ENCODE data around the gene FAM124A. TPM values are rescaled to one million over a fixed set of nuclear protein-coding genes. Genes with fewer than 3 reads are reported as not detected.

Gene FAM124A
- total RNA-seq, 4 donors from 2014 or later, result 0.91 to 4.1 (median 2.8) TPM

- Histone ChIP-seq H3K4me1 (no peaks in the 10 kb centered on the region), H3K27me3 (no peaks in the 10 kb centered on the region), H3K9me3 (no peaks in the 10 kb centered on the region), H3K4me3 (no peak overlapping the region), H3K36me3 (no peaks in the 10 kb centered on the region), H3K27ac (no peak overlapping the region)
- TF ChIP-seq POLR2AphosphoS5 (IDR thresholded peaks at IDR 0.05), result no peak
- TF ChIP-seq POLR2A (IDR thresholded peaks at IDR 0.05), result no peak
- TF ChIP-seq, protein P1, sequence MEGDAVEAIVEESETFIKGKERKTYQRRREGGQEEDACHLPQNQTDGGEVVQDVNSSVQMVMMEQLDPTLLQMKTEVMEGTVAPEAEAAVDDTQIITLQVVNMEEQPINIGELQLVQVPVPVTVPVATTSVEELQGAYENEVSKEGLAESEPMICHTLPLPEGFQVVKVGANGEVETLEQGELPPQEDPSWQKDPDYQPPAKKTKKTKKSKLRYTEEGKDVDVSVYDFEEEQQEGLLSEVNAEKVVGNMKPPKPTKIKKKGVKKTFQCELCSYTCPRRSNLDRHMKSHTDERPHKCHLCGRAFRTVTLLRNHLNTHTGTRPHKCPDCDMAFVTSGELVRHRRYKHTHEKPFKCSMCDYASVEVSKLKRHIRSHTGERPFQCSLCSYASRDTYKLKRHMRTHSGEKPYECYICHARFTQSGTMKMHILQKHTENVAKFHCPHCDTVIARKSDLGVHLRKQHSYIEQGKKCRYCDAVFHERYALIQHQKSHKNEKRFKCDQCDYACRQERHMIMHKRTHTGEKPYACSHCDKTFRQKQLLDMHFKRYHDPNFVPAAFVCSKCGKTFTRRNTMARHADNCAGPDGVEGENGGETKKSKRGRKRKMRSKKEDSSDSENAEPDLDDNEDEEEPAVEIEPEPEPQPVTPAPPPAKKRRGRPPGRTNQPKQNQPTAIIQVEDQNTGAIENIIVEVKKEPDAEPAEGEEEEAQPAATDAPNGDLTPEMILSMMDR (IDR thresholded peaks at IDR 0.05), result no peak
- no peak for TF ChIP-seq EP300 (IDR thresholded peaks at IDR 0.05)
- no peak for DNase-seq (ENCODE audit: low spot score in 2 of 2)
- WGBS, result 76% methylated on average over 7 of the region's 7 CpGs
Measured at GRCh38 chr13:51305271-51305967, 83.2 kb downstream of the FAM124A start.

- Histone ChIP-seq H3K4me3 (no peak overlapping the region), H3K27ac (no peak overlapping the region), H3K9me3 (no peaks in the 10 kb centered on the region), H3K4me1 (no peaks in the 10 kb centered on the region), H3K27me3 (no peaks in the 10 kb centered on the region), H3K36me3 (no peaks in the 10 kb centered on the region)
- DNase-seq (ENCODE audit: low spot score in 2 of 2), result no peak
- no peak for TF ChIP-seq POLR2A (IDR thresholded peaks at IDR 0.05)
- TF ChIP-seq, protein P1 (IDR thresholded peaks at IDR 0.05), result no peak
- TF ChIP-seq POLR2AphosphoS5 (IDR thresholded peaks at IDR 0.05), result no peak
- TF ChIP-seq EP300 (IDR thresholded peaks at IDR 0.05), result no peak
- 67% methylated on average over 6 of the region's 6 CpGs for WGBS
Measured at GRCh38 chr13:51308781-51309180, 86.6 kb downstream of the FAM124A start.

DNA sequence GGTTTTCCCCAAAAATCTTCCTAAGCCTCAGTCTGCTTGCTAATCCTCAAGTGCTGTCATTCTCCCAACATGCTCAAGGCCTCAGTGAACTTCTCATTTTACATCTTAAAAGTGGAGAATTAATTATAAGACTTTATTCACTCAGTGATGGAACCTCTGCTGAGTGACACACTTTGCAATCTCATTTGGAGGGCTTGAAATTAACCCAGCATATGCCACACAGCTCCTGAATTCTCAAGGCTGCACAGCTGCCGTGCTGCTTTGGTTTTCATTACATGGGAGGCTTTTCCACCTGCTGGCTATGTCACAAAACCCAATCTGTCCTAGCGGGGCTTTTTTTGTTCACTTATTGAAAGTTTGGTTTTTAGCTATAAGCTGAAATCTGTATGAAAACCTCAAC lies 89.0 kb downstream of the FAM124A start:
- DNase-seq (ENCODE audit: low spot score in 2 of 2), result no peak
- Histone ChIP-seq H3K9me3 (no peaks in the 10 kb centered on the region), H3K36me3 (no peaks in the 10 kb centered on the region), H3K27ac (no peak overlapping the region), H3K27me3 (no peaks in the 10 kb centered on the region), H3K4me3 (no peak overlapping the region), H3K4me1 (no peaks in the 10 kb centered on the region)
- WGBS, result 95% methylated on average over 2 of the region's 2 CpGs
- TF ChIP-seq POLR2AphosphoS5 (IDR thresholded peaks at IDR 0.05), result no peak
- TF ChIP-seq, protein P1 (IDR thresholded peaks at IDR 0.05), result no peak
- TF ChIP-seq POLR2A (IDR thresholded peaks at IDR 0.05), result no peak
- TF ChIP-seq EP300 (IDR thresholded peaks at IDR 0.05), result no peak

GRCh38 chr13:51311957-51312520 lies 89.8 kb downstream of the FAM124A start:
- no peak overlapping the region for H3K27ac ChIP-seq
- no peaks in the 10 kb centered on the region for H3K9me3 ChIP-seq
- WGBS, result 84% methylated on average over 5 of the region's 5 CpGs
- TF ChIP-seq, protein P1 (IDR thresholded peaks at IDR 0.05), result no peak
- TF ChIP-seq POLR2A (IDR thresholded peaks at IDR 0.05) (no peak), EP300 (IDR thresholded peaks at IDR 0.05) (no peak), POLR2AphosphoS5 (IDR thresholded peaks at IDR 0.05) (no peak)
- no peak for DNase-seq (ENCODE audit: low spot score in 2 of 2)
- no peaks in the 10 kb centered on the region for H3K4me1 ChIP-seq
- no peaks in the 10 kb centered on the region for H3K36me3 ChIP-seq
- no peaks in the 10 kb centered on the region for H3K27me3 ChIP-seq
- no peak overlapping the region for H3K4me3 ChIP-seq

- no peaks in the 10 kb centered on the region for H3K36me3 ChIP-seq
- TF ChIP-seq POLR2AphosphoS5 (IDR thresholded peaks at IDR 0.05), result no peak
- TF ChIP-seq EP300 (IDR thresholded peaks at IDR 0.05), result no peak
- TF ChIP-seq, protein P1 (IDR thresholded peaks at IDR 0.05), result no peak
- TF ChIP-seq POLR2A (IDR thresholded peaks at IDR 0.05), result no peak
- no peaks in the 10 kb centered on the region for H3K9me3 ChIP-seq
- no peaks in the 10 kb centered on the region for H3K4me1 ChIP-seq
- WGBS, result 100% methylated on average over 1 of the region's 1 CpG
- H3K4me3 ChIP-seq, result no peak overlapping the region
- no peak overlapping the region for H3K27ac ChIP-seq
- H3K27me3 ChIP-seq, result no peaks in the 10 kb centered on the region
- DNase-seq (ENCODE audit: low spot score in 2 of 2), result no peak
Measured at GRCh38 chr13:51313619-51314018, 91.4 kb downstream of the FAM124A start.
